Activated CD8-positive, alpha-beta memory T cell treated with anti-CD3 and anti-CD28 coated beads, Interleukin-2, amount 50 U/mL, for 1 hour (primary cell): ENCODE data around the gene UNC13C.
"Not testable (repeated sequence)": the region's sequence is repeated elsewhere in the genome, so short reads cannot be mapped to it uniquely, and the experiment has no call there.

Source experiments
- DNase-seq: peaks from one replicate; pipeline ENCODE4 v3.0.0-alpha.2; 2020; ENCODE audit errors: extremely low read depth

The UNC13C gene

DNA sequence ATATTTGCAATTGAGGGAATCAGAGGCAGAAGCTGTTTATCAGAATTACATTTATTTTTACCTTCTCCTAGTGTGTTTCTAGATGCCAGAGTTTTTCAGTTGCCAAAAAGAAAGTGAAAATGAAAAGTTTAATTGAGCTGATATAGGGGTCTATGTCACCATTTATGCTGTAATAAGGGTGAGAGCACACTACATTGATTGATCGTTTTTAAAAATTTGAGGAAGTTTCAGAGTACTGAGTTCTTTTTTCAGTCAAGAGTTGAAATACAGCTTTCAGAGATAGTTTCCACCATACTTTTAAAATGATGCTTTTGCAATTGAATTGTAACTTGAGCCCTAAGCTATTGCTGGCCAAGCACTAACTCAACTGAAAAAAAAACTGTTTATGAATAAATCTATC is 326.9 kb downstream of the UNC13C start:
- no peak for DNase-seq

DNA sequence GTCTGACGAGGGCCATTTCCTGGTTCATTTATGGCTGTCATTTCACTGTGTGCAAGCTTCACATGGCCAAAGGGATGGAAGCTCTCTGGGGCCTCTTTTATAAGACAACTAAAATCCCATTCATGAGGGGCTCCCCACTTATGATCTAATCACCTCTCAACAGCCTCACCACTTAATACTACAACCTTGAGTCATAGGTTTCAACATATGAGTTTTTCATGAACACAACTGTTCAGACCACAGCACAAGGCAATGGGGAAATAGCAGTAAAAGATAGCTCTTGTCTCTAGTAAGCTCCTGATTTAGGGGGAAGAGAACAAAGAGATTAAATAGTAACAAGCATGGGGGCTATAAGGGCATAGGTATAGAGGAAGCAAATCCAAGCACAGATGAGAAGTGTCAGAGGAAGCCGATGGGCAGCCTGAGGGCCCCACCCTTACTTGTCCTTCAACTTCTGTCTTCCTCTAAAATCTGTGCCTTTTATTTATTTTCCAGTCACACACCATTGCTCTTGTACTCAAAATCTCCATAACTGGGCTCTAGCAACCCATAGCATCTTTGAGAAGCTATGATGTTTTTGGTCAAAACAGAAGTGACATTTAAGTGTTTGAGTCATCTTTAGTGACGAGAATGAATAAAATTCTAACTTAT is 329.1 kb downstream of the UNC13C start:
- no peak for DNase-seq

DNA sequence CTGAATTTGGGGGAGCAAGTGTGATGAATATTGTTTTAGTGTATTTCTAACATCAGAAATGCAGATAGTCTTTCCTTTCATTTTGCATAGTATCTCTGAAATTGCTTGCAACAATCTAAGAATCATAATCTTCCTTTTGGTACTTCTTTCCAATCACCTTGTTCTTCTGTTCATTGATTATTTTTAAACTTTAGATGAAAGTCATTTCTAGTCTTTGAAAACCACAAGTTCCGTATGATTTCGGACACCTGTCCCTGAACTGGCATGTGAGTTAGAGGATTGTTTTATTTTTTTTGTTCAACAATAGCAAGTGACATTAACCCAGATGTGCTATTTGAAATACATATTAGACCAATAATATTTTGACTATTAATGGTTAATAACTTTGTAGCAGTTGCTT is 329.7 kb downstream of the UNC13C start:
- no peak for DNase-seq

DNA sequence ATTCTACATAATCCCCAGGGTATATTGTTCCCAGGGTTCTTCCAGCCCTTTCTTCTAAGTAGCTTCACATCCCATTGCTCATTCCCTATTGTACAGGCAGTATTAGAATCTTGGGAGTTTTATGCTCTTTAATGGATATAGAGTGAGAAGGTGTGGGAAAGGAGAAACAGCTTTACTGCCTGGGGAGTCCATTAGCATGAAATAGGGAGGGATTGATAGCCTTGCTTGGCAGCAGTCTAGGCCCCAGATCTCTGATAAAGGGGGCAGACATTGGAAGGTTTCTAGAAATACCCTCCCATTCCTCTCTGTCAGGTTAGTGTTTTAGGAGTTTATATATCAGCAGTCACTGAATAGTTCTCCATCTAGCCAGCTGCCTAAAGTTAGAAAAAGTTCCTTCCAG is 334.3 kb downstream of the UNC13C start:
- no peak for DNase-seq

DNA sequence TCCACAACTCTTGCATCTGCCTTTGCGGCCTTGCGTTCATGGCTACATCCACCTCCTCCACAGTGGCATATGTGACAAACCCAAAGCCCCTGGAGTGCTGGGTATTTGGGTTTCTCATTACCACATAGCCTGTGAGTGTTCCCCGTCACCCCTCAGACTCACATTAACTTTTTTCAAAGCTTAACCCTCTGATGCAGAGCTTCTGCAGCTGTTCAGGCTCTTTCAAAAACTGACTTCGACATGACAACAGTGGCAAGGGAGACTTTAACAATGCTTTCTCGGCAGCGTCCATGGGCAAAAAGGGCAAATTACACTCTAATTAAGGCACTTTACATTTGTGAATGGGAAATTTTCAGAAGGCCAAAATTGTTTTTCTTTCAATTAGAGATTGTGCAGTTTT is 343.2 kb downstream of the UNC13C start:
- DNase-seq = no peak

DNA sequence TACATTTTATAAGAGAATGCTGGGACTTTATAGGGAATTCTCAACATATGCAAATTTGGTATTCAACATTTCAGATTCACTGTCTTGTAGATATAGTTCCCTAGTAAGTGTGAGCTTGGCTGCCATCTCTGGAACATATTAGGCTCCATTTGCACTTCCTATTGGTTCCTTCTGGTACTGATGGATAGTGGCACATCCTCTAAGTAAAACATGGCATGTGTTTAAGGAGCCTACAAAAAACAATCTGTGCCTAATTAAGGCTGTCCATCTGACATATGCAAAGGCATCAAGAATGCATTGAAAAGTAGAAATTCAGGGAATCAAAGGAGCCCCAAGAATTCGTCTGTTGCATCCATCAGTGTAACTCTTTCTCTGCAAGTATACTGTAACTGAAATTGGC is 344.1 kb downstream of the UNC13C start:
- DNase-seq = no peak

DNA sequence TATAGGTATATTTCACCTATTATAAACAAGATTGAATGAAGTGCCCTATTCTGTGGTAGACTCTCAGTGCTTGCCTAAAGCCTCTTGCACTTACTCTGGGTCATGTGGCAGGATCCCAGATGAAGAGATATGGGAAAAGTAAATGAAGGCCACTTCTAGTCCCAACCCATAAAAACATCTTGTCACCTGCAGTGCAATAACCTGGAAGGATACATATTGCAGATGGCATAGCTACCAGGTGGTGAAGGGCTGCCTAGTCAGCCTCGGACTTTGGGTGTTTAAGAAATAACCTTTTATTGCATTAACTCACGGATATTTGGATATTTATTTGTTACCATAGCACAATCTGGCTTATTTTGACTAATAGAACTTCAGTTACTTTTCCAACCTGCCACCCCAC is 367.1 kb downstream of the UNC13C start:
- DNase-seq = no peak

DNA sequence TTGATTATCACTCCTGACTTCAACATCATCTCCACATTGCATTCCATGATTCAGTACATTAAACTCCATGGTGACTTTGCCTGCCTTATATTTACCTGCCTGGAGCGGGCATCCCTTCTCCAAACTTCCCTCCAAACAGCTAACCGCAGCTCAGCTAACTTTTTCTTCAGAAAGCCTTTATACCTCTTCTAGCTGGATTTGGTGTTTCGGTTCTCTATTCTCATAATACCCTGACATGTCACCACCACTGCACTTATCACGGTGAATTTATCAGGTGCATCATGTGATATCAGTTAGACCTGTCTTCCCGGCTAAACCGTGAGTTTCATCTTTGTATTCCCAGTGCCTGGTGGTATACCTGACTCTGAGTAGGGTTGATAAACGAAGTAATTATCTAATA is 367.6 kb downstream of the UNC13C start:
- no peak for DNase-seq

DNA sequence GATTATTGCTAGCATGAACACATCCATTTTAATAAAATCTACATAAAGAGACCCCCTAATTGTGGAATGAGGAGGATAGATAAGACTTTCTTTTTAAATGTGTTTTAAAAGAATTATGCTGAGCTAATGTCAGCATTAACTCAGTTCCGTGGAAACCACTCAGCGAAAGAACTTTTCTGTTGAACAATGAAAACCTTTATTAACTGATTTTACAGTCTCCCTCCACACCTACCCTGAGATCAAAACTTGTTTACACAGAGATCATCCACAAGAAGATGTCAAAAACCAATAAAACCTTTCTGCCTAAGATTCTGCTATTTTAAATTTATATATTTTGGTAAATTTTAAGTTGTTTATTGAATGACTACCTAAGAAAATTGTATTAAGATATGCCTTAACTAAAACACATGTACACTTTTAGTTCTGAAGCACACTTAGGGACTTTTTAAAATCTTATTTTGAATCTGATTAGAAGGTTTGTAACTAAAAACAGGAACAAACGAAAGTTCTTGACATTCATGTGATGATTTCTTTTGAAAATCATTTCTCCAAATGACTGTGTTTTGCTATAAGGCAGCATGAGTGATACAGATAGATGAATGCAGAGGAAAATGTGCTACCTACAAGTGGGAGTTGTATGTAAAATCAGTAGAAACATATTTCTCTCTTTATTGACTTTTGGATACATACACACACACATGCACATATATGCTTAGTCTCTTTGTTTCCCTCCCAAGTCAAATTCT is 369.0 kb downstream of the UNC13C start:
- DNase-seq = no peak

DNA sequence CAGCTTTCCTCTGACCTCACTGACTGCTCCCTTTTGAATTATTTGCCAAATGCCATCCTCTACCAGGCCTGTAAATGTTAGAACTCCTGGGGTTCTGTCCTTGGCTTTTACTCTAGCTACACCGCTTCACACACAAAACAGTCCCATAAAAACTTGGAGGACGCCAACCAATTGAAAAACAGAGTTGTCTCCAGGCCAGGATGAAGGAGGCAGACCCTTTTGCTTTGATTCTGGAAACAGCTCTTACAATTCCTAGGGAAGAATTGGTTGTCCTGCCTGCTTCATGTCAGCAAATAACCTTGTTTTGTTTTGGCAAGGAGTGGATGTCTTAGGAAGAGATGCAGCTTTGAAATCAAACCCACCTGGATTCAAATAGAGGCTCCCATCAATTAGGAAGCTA is 375.5 kb downstream of the UNC13C start:
- no peak for DNase-seq

DNA sequence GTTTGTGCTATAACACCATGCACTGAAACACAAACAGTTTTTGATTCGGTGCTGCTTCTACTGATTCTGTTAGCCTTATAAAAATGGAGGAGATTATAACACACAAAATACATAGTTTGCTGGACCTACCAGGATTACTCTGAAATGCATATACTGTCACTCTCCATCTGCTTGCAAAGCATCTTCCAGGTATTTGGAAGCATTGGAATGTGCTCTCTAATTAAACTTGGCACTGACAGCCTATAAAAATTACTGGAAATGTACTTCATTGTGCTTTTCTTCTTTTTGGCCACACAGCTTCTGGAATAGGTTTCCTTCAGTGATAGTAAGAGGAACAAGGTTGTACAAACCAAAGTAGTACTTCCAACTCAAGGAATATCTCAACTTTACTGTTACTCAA is 376.1 kb downstream of the UNC13C start:
- DNase-seq = no peak

DNA sequence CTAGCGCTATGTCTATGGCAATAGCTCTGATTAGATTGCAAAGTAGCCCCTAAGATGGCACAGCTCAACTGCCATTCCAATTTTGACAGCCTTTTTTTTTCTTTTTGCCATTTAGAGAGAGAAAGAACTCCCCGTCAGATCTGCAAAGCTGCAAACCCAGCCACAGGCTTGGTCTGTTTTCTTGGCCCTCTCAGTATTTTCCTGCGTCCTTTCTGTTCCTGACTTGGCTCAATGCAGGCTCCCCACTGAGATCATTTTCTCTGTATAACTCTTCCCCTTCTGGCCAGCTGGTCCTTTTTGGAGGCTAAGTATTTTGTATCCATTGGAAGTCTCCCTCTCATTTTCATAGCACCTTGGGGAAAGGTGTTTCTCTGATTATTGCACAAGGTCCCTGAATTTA is 386.7 kb downstream of the UNC13C start:
- no peak for DNase-seq

DNA sequence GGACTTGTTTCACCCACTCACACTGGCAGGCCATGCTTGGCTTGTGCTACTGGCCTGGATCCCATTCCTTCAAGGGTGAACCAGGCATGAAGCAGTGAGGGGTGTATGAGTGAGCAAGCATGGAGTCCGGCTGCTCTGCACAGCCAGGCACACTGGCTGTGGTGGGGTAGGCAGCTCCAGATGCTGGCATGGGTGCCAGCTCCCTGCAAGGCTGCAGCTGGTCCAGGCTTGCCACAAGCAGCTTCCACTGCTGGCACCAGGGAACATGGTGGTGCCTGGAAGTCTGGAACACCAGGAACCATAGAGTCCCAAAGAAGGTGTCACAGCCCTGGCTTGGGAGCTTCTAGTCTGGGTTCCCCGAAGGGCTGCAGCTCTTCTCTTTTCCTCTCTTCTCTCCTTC is 395.1 kb downstream of the UNC13C start:
- DNase-seq = no peak

DNA sequence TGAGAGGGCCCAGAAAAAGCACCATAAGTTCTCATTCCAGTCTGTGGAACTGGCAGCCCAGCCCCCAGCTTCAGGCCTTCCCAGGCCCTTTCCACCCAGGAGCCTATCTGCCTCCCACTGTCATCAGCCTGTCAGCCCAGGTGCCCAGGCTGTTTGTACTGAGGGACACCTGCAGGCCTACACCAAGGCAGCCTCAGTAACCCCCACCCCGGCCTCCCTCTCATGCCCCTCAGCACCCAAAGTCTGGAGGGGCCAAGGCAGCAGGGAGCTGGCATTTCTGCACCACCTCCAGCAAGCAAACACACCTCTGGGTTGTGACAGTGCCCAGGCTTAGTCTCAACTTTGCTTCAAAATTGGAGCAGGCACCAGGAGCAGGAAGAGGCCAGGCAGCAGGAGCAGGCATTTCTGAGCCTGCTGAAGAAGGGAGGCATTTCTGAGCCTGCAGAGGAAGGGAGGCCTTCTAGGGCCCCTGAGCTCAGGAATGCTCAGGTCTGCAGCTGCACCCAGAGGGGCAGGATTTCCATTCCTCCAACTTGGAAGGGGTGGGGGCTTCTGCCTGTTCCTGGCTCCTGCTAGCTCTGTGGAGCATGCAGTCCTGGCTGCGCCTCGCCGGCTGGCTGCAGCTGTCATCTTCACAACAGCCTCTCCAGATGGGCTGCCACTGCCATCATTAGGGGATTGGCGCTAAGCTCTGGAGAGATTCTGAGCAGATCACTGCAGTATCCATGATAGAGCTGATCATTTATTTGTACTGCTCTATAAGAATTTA is 396.1 kb downstream of the UNC13C start:
- no peak for DNase-seq

DNA sequence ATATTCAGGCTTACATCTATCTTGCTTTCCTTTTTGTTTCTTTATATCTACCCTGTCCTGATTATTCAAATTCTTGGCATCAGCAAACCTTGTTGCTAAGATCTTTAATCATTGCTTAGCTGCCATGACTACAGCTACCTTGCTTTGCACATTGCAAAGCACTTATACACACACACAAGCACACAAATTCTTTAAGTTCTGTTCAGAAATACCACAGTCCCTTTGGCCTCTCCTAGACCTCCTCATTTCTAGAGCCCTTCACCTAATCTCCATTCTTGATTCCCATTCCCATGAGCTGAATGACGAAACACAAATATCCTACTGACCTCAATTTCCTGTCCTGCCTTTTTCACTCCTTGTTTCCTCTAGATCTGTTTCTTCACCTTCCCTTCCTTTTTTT is 409.6 kb downstream of the UNC13C start:
- DNase-seq = no peak

DNA sequence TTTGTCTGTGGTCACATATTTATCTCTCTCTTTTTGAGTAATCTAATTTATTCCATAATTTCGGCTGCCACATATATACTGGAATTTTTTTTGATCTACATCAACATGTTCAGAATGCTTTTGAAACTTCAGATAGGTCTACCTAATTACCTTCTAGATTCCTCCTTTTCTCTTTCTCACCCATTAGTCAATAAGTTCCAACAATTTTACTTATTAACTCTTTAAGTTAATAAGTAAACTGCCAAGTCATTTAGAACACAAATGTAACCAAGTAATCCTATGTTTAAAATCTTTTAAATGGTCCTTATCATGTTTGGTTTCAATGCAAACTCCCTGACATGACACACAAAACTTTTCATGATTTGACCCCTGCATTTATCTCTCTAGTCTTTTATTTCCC is 410.5 kb downstream of the UNC13C start:
- DNase-seq = no peak

DNA sequence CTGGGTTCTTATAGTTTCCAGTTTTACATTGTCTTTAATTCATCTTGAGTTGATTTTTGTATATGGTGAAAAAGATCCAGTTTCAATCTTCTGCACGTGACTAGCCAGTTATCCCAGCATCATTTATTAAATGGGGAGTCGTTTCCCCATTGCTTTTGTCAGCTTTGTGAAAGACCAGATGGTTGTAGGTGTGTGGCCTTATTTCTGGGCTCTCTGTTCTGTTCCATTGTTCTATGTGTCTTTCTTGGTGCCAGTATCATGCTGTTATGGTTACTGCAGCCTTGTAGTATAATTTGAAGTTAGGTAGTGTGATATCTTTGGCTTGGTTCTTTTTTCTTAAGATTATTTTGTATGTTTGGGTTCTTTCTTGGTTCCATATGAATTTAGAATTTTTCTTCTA is 432.2 kb downstream of the UNC13C start:
- DNase-seq = no peak

DNA sequence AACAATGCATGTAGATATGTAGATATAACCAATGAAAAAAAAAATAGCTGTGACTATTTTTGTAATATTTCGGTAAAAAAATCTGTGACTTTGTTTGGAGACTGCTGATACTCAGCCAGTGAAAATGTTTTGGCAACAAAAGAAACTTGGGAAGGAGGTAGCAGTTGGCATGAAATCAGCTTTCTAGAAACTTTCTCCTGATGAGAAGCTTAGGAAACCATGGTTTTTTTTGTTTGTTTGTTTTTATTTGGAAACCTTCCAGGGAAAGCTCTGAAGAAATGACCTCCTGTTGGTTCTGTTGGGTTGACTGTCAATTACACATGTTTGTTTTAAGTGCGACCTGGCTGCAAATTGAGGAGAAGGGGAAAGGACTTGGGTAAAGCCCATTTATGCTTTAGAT is 445.9 kb downstream of the UNC13C start:
- DNase-seq = no peak

DNA sequence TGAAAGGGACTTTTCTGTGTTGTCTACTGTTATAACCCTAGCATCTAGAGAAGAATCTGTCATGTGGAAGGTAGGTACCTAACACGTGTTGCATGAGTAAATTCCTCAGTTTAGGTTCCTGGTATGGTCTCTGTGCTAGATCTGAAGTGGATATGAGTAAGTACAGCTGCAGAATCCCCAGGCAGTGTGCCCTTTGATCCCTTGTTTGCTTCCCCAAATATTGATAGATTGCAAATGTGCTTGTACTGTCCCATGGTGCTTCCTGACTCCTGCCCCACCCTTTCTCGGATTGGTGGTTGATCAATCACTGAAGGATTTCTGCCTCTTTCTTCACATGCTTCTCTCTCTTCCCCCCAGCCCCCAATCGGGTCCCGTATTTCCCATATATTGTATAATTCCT is 450.4 kb downstream of the UNC13C start:
- DNase-seq = no peak

DNA sequence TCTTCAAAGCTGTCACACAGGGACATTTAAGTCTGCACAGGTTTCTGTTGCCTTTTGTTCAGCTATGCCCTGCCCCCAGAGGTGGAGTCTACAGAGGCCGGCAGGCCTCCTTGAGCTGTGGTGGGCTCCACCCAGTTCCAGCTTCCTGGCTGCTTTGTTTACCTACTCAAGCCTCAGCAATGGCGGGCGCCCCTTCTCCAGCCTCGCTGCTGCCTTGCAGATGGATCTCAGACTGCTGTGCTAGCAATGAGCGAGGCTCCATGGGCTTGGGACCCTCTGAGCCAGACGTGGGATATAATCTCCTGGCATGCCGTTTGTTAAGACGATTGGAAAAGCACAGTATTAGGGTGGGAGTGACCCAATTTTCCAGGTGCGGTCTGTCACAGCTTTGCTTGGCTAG is 472.0 kb downstream of the UNC13C start:
- not testable (repeated sequence) for DNase-seq

DNA sequence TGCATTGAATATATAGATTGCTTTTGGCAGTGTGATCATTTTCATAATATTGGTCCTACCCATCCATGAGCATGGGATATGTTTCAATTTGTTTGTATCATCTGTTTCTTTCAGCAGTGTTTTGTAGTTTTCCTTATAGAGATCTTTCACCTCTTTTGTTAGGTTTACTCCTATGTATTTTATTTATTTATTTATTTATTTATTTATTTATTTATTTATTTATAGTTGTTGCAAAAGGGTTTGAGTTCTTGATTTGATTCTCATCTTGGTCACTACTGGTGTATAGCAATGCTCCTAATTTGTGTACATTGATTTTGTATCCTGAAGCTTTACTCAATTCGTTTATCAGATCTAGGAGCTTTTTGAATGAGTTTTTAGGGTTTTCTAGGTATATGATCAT is 478.2 kb downstream of the UNC13C start:
- no peak for DNase-seq

DNA sequence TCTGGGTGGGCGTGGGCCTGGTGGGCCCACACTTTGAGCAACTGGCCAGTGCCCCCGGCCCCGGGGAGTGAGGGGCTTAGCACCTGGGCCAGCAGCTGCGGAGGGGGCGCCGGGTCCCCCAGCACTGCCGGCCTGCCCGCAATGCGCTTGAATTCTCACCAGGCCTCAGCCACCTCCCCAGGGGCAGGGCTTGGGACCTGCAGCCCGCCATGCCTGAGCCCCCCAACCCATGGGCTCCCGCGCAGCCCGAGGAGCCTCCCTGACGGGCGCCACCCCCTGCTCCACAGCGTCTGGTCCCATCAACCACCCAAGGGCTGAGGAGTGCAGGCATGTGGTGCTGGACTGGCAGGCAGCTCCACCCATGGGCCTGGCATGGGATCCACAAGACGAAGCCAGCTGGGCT is 484.3 kb downstream of the UNC13C start:
- DNase-seq = no peak

DNA sequence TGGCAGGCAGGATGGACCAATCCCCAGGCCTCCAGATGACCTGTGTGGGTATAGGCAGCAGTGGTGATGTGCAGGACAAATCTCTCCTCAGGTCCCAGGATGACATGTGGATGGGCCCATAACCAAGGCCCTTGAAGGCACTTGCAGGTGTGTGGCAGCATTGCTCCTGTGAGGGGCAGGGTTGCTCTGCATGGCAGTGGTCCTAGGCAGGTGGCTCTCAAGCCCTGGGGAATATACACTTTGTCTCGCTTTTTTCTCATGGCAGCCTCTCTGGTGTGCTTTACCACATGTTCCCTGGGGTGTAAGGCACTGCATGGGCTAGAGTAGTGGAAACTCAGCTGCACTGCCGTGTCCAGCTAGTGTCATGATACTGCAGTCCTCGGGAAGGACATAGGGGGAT is 503.6 kb downstream of the UNC13C start:
- DNase-seq = no peak
